SK-N-SH (cell line): Measurements from ENCODE around the gene MRPS24. TPM values are rescaled to one million over a fixed set of nuclear protein-coding genes. Genes with fewer than 3 reads are reported as not detected.

Experiments
- CTCF ChIA-PET: fragments of 300-600, 350-600 bp; formaldehyde crosslinking; extraction: SDS; loops from one replicate; lab custom pipeline; 2021; lab: Yijun Ruan, JAX
- POLR2A ChIA-PET: fragments of 350-600 bp; sonication (Branson Sonifier 250); formaldehyde crosslinking; extraction: SDS; loops from one replicate; lab custom pipeline; 2020; ENCODE audit warnings: antibody characterized with exemption, inconsistent platforms; lab: Yijun Ruan, JAX
- DNase-seq: peaks from one replicate; pipeline ENCODE4 v3.0.0; 2012
- H2AFZ ChIP-seq: fragments of 200-600 bp; sonication (generic); 2 replicates; pipeline ENCODE4 v1.8.1; 2016; ENCODE audit warnings: antibody characterized with exemption, mild to moderate bottlenecking, low read depth
- H3F3A ChIP-seq: fragments of 200-600 bp; sonication (generic); replicated peaks from 2 replicates; pipeline ENCODE3; 2016; ENCODE audit warnings: antibody characterized with exemption, mild to moderate bottlenecking; ENCODE audit not compliant: insufficient read depth
- H3K27ac ChIP-seq, 2 experiments: fragments of 200-500 bp in 1 of 2; fragments of 200-600 bp in 1 of 2; sonication (Bioruptor generic) in 1 of 2; sonication (generic), shearing (Covaris generic) in 1 of 2; 2 replicates each; pipeline versions ENCODE4 v1.5.1 to v1.6.1; 2014 to 2016; ENCODE audit warnings: low read depth in 2 of 2, inconsistent platforms in 1 of 2, low read length in 1 of 2, mild to moderate bottlenecking in 1 of 2, mixed read lengths in 1 of 2
- H3K27me3 ChIP-seq: fragments of 200-600 bp; sonication (generic), shearing (Covaris generic); 2 replicates; pipeline ENCODE4 v1.6.1; 2016; ENCODE audit warnings: mixed run types; ENCODE audit not compliant: insufficient read depth
- H3K36me3 ChIP-seq, 2 experiments: fragments of 200-500 bp in 1 of 2; fragments of 200-600 bp in 1 of 2; sonication (Bioruptor generic) in 1 of 2; sonication (generic) in 1 of 2; replicated peaks in 1 of 2; 2 replicates each; pipeline versions ENCODE3 to v1.5.1; 2014 to 2016; ENCODE audit warnings: low read length in 1 of 2, mild to moderate bottlenecking in 1 of 2; ENCODE audit not compliant: insufficient read depth in 2 of 2, control insufficient read depth in 1 of 2
- H3K4me1 ChIP-seq, 2 experiments: fragments of 200-500 bp in 1 of 2; fragments of 200-600 bp in 1 of 2; sonication (Bioruptor generic) in 1 of 2; sonication (generic), shearing (Covaris generic) in 1 of 2; 2 replicates each; pipeline versions ENCODE4 v1.5.1 to v1.6.1; 2014 to 2016; ENCODE audit warnings: low read depth in 1 of 2, low read length in 1 of 2, mixed run types in 1 of 2; ENCODE audit not compliant: insufficient read depth in 2 of 2, control insufficient read depth in 1 of 2
- H3K4me2 ChIP-seq: fragments of 200-600 bp; sonication (generic), shearing (Covaris generic); 2 replicates; pipeline ENCODE4 v1.6.1; 2017; ENCODE audit warnings: mixed run types
- H3K4me3 ChIP-seq, 2 experiments: fragments of 200-500 bp in 1 of 2; fragments of 200-600 bp in 1 of 2; sonication (Bioruptor generic) in 1 of 2; sonication (generic), shearing (Covaris generic) in 1 of 2; 2 replicates each; pipeline versions ENCODE4 v1.5.1 to v1.8.1; 2014 to 2016; ENCODE audit warnings: low read depth in 2 of 2, inconsistent platforms in 1 of 2, low read length in 1 of 2, mild to moderate bottlenecking in 1 of 2, mixed read lengths in 1 of 2, moderate library complexity in 1 of 2
- H3K79me2 ChIP-seq: fragments of 200-600 bp; sonication (generic); 2 replicates; pipeline ENCODE4 v1.8.1; 2017; ENCODE audit warnings: mild to moderate bottlenecking; ENCODE audit not compliant: insufficient read depth
- H3K9ac ChIP-seq: fragments of 200-600 bp; sonication (generic); 2 replicates; pipeline ENCODE4 v1.6.1; 2017; ENCODE audit warnings: mixed run types
- H3K9me2 ChIP-seq: fragments of 200-600 bp; sonication (generic); 2 replicates; pipeline ENCODE4 v1.6.1; 2017; ENCODE audit warnings: mixed run types
- H3K9me3 ChIP-seq: fragments of 200-600 bp; sonication (generic); 2 replicates; pipeline ENCODE4 v1.6.1; 2017; ENCODE audit warnings: mixed run types, mild to moderate bottlenecking, moderate library complexity
- H4K20me1 ChIP-seq: fragments of 200-600 bp; sonication (generic); 2 replicates; pipeline ENCODE4 v1.6.1; 2017; ENCODE audit warnings: mild to moderate bottlenecking, mixed run types; ENCODE audit not compliant: insufficient read depth
- EP300 ChIP-seq, 2 experiments: IDR thresholded peaks; 2 replicates each; pipeline versions ENCODE4 v1.4.0 to v1.6.1; 2012; ENCODE audit warnings: borderline replicate concordance in 1 of 2, low read depth in 1 of 2, low read length in 1 of 2
- FOSL2 ChIP-seq: IDR thresholded peaks from 2 replicates; pipeline ENCODE4 v1.4.0; 2012; ENCODE audit warnings: low read depth, mild to moderate bottlenecking, moderate library complexity, borderline replicate concordance
- FOXJ3 ChIP-seq: sonication (generic); formaldehyde crosslinking; IDR thresholded peaks from 2 replicates; pipeline ENCODE4 v1.5.1; 2020; ENCODE audit warnings: mild to moderate bottlenecking, missing genetic modification reagents
- FOXM1 ChIP-seq: IDR thresholded peaks from 2 replicates; pipeline ENCODE4 v1.4.0; 2012; ENCODE audit warnings: low read depth, mild to moderate bottlenecking
- GABPA ChIP-seq: IDR thresholded peaks from 2 replicates; pipeline ENCODE4 v1.4.0; 2012; ENCODE audit warnings: low read depth, mild to moderate bottlenecking
- JUND ChIP-seq: IDR thresholded peaks from 2 replicates; pipeline ENCODE4 v1.4.0; 2012
- NFIC ChIP-seq: IDR thresholded peaks from 2 replicates; pipeline ENCODE4 v1.4.0; 2012; ENCODE audit warnings: borderline replicate concordance
- POLR2AphosphoS5 ChIP-seq: IDR thresholded peaks from 2 replicates; pipeline ENCODE4 v1.6.1; 2012; ENCODE audit warnings: low read depth, low read length
- RFX5 ChIP-seq: IDR thresholded peaks from 2 replicates; pipeline ENCODE4 v1.6.1; 2012; ENCODE audit warnings: mild to moderate bottlenecking, improper control_type of control experiment, low read length
- TCF12 ChIP-seq: IDR thresholded peaks from 2 replicates; pipeline ENCODE4 v1.4.0; 2012
- TEAD4 ChIP-seq: IDR thresholded peaks from 2 replicates; pipeline ENCODE4 v1.4.0; 2012; ENCODE audit warnings: mild to moderate bottlenecking, borderline replicate concordance; ENCODE audit not compliant: insufficient read depth
- YY1 ChIP-seq: IDR thresholded peaks from 2 replicates; pipeline ENCODE4 v1.4.0; 2012; ENCODE audit warnings: low read depth, mild to moderate bottlenecking
- WGBS: methylation state at CpG from one replicate; pipeline ENCODE4 v1.1.6; 2017; ENCODE audit warnings: low lambda C conversion rate; 5-methylcytosine and 5-hydroxymethylcytosine counted together
- polyA plus RNA-seq, 3 experiments: library from polyadenylated mRNA; depleted of rRNA; stranded (reverse); fragments of >200 nt; gene quantifications; 2 replicates each; pipeline ENCODE4 v1.2.3, GENCODE V29; 2012
- TF ChIP-seq, protein P1 (sequence below): fragments of 200-600 bp; sonication (generic); IDR thresholded peaks from 2 replicates; pipeline ENCODE4 v1.6.1; 2017; ENCODE audit warnings: antibody characterized with exemption, mild to moderate bottlenecking, moderate library complexity
- TF ChIP-seq, protein P2 (sequence below): fragments of 150-350 bp; IDR thresholded peaks from 2 replicates; pipeline ENCODE4 v1.6.1; 2016; ENCODE audit warnings: mild to moderate bottlenecking, low read depth, low read length
- TF ChIP-seq, protein P3 (sequence below): fragments of 150-350 bp; IDR thresholded peaks from 2 replicates; pipeline ENCODE4 v1.6.1; 2017; ENCODE audit warnings: antibody characterized with exemption, low read length, low read depth, borderline replicate concordance
- TF ChIP-seq, protein P4 (sequence below): IDR thresholded peaks from 2 replicates; pipeline ENCODE4 v1.4.0; 2012; ENCODE audit warnings: low read depth
- TF ChIP-seq, protein P5 (sequence below): IDR thresholded peaks from 2 replicates; pipeline ENCODE4 v1.4.0; 2012; ENCODE audit warnings: low read depth, borderline replicate concordance
- TF ChIP-seq, protein P6 (sequence below): IDR thresholded peaks from 2 replicates; pipeline ENCODE4 v1.4.0; 2012; ENCODE audit warnings: low read depth, borderline replicate concordance

The MRPS24 gene
- polyA plus RNA-seq, 1 of the 3 experiments (the other 2 are of a cell fraction) = 234 TPM

DNA sequence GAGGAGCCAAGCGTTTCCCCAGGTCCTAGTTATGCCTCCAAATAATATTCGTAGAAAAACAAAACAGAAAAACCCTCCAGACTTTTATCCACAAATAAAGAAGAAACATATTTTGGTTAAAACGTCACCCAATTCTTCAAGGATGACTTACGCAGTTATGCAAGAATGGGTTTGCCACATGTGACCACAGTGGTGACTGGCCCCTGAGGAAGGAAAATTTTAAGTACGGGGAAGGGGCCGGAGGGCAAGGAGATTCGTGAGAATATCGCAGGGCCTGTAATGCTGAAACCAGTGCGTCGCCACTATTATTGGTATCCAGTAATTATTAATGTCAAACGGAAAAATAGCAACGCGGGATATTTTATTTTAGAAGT, 537 bp upstream of the MRPS24 start:
- DNase-seq = no peak
- peaks cover 13% of the 10 kb centered on the region for H3K79me2 ChIP-seq
- 54% methylated on average over 13 of the region's 13 CpGs for WGBS
- H3K27me3 ChIP-seq = no peaks in the 10 kb centered on the region
- H3K9me2 ChIP-seq = no peaks in the 10 kb centered on the region
- peak overlapping the region; percentile 89 for H3K4me2 ChIP-seq
- peak overlapping the region; percentile 91 to 93 for H3K27ac ChIP-seq
- peaks cover 19 to 24% of the 10 kb centered on the region in 2 experiments for H3K36me3 ChIP-seq
- peak overlapping the region; percentile 86 to 91 for H3K4me3 ChIP-seq
- H4K20me1 ChIP-seq = no peaks in the 10 kb centered on the region
- H2AFZ ChIP-seq = peak overlapping the region; percentile 97
- H3F3A ChIP-seq = peaks cover 9% of the 10 kb centered on the region
- TF ChIP-seq FOXJ3 (CRISPR knock-in tag) = 0 out of 2 replicates have a peak, but pooled peaks have one; percentile 13
- TF ChIP-seq, protein P1, sequence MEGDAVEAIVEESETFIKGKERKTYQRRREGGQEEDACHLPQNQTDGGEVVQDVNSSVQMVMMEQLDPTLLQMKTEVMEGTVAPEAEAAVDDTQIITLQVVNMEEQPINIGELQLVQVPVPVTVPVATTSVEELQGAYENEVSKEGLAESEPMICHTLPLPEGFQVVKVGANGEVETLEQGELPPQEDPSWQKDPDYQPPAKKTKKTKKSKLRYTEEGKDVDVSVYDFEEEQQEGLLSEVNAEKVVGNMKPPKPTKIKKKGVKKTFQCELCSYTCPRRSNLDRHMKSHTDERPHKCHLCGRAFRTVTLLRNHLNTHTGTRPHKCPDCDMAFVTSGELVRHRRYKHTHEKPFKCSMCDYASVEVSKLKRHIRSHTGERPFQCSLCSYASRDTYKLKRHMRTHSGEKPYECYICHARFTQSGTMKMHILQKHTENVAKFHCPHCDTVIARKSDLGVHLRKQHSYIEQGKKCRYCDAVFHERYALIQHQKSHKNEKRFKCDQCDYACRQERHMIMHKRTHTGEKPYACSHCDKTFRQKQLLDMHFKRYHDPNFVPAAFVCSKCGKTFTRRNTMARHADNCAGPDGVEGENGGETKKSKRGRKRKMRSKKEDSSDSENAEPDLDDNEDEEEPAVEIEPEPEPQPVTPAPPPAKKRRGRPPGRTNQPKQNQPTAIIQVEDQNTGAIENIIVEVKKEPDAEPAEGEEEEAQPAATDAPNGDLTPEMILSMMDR = no peak
- TF ChIP-seq GABPA = no peak
- TF ChIP-seq YY1 = no peak
- 0 out of 2 replicates have a peak, but pooled peaks have one; percentile 35 for TF ChIP-seq NFIC
- TF ChIP-seq RFX5 = no peak
- TF ChIP-seq, protein P2, sequence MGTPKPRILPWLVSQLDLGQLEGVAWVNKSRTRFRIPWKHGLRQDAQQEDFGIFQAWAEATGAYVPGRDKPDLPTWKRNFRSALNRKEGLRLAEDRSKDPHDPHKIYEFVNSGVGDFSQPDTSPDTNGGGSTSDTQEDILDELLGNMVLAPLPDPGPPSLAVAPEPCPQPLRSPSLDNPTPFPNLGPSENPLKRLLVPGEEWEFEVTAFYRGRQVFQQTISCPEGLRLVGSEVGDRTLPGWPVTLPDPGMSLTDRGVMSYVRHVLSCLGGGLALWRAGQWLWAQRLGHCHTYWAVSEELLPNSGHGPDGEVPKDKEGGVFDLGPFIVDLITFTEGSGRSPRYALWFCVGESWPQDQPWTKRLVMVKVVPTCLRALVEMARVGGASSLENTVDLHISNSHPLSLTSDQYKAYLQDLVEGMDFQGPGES = no peak
- TF ChIP-seq, protein P3, sequence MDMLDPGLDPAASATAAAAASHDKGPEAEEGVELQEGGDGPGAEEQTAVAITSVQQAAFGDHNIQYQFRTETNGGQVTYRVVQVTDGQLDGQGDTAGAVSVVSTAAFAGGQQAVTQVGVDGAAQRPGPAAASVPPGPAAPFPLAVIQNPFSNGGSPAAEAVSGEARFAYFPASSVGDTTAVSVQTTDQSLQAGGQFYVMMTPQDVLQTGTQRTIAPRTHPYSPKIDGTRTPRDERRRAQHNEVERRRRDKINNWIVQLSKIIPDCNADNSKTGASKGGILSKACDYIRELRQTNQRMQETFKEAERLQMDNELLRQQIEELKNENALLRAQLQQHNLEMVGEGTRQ = no peak
- TF ChIP-seq, protein P4, sequence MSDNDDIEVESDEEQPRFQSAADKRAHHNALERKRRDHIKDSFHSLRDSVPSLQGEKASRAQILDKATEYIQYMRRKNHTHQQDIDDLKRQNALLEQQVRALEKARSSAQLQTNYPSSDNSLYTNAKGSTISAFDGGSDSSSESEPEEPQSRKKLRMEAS = 0 out of 2 replicates have a peak, but pooled peaks have one; percentile 51
- no peak for TF ChIP-seq FOXM1
- TF ChIP-seq, protein P5, sequence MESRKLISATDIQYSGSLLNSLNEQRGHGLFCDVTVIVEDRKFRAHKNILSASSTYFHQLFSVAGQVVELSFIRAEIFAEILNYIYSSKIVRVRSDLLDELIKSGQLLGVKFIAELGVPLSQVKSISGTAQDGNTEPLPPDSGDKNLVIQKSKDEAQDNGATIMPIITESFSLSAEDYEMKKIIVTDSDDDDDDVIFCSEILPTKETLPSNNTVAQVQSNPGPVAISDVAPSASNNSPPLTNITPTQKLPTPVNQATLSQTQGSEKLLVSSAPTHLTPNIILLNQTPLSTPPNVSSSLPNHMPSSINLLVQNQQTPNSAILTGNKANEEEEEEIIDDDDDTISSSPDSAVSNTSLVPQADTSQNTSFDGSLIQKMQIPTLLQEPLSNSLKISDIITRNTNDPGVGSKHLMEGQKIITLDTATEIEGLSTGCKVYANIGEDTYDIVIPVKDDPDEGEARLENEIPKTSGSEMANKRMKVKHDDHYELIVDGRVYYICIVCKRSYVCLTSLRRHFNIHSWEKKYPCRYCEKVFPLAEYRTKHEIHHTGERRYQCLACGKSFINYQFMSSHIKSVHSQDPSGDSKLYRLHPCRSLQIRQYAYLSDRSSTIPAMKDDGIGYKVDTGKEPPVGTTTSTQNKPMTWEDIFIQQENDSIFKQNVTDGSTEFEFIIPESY = no peak
- TF ChIP-seq POLR2AphosphoS5 = no peak
- peak; percentile 45 for TF ChIP-seq TCF12
- TF ChIP-seq JUND = peak; percentile 72
- peak in 1 of 2 experiments; percentile 15; a peak in 2 of 4 replicates for TF ChIP-seq EP300 (IDR thresholded peaks at IDR 0.05; ENCODE audit: borderline replicate concordance in 1 of 2, low read depth in 1 of 2, low read length in 1 of 2)
- peak; percentile 42; the same call in 1 of the 2 replicates for TF ChIP-seq TEAD4
- TF ChIP-seq, protein P6, sequence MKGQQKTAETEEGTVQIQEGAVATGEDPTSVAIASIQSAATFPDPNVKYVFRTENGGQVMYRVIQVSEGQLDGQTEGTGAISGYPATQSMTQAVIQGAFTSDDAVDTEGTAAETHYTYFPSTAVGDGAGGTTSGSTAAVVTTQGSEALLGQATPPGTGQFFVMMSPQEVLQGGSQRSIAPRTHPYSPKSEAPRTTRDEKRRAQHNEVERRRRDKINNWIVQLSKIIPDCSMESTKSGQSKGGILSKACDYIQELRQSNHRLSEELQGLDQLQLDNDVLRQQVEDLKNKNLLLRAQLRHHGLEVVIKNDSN = peak; percentile 79
- peak; percentile 69 for TF ChIP-seq FOSL2
- peak overlapping the region; percentile 80 for H3K9ac ChIP-seq
- H3K4me1 ChIP-seq = peaks cover 14 to 26% of the 10 kb centered on the region in 2 experiments
- no peaks in the 10 kb centered on the region for H3K9me3 ChIP-seq
- ChIA-PET CTCF (interaction anchor here (1.1 to 3.3 kb wide), 5 partner anchors 10 to 85 kb away, joined by 3 to 17 read pairs (median 4); no protein-coding TSS in a partner anchor), POLR2A (interaction anchor here (0.5 to 0.9 kb wide), 9 partner anchors 10 to 175 kb away, joined by 3 to 5 read pairs (median 4); partner anchors contain the start of gene DBNL)
